Caki2 (cell line): Measurements from ENCODE around the gene RPUSD1. TPM values are rescaled to one million over a fixed set of nuclear protein-coding genes. Genes with fewer than 3 reads are reported as not detected.
A peak's percentile ranks its signal among the peaks of the same experiment; 100 is the strongest.
"Not testable (repeated sequence)": the region's sequence is repeated elsewhere in the genome, so short reads cannot be mapped to it uniquely, and the experiment has no call there.

Source experiments
- DNase-seq: peaks from one replicate; pipeline ENCODE4 v3.0.0-alpha.2; 2015; ENCODE audit warnings: low read depth
- in situ Hi-C: cut with HindIII; loops from 2 replicates; pipeline ENCODE4 v1.10.0; 2016; ENCODE audit warnings: low sequenced_read_pairs, low pct_unique_long_range_greater_than_20kb, mixed read lengths
- total RNA-seq: library from RNA; depleted of rRNA; stranded (reverse); fragments of >200 nt; shearing (Covaris generic); gene quantifications from 2 replicates; pipeline ENCODE4 v1.2.3, GENCODE V29; 2014; ENCODE audit warnings: low replicate concordance

RPUSD1 gene
- total RNA-seq, 1 experiment from 2014 or later, result 50.0 TPM

- no peak for DNase-seq
- in situ Hi-C loops, result no loop called here
Measured at GRCh38 chr16:821751-822150, 33.6 kb upstream of the RPUSD1 start.

DNA sequence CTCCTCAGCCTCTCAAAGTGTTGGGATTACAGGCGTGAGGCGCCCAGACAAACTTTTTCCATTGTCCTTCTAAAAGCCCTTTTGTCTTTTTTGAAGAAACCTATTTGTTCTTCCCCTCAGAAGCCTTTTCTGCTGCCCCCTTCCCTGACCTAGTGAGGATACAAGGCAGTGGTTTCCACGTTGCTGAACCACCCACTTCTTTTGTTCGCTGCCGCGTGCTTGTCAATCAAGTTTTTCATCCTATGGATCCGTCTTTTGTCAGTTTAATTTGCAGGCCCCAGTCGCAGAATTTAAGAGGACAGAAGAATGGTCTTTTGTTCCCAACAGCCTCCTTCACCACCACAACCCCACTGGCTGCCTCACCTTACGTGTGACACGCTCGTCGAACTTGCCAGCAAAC lies 32.6 kb upstream of the RPUSD1 start:
- no peak for DNase-seq
- in situ Hi-C loops, result no loop called here

DNA sequence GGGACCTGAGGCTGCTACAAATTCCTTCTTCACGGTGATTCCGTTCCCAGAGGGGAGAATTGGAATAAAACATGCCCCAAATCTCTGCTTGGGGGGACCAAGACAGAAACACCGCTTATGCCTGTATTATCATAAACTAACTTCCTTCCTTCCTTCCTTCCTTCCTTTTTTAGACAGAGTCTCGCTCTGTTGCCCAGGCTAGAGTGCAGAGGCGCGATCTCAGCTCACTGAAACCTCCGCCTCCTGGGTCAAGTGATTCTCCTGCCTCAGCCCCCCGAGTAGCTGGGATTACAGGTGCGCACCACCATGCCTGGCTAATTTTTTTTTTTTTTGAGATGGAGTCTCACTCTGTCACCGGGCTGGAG lies 31.8 kb upstream of the RPUSD1 start:
- DNase-seq, in situ Hi-C loops: not testable (repeated sequence)

DNA sequence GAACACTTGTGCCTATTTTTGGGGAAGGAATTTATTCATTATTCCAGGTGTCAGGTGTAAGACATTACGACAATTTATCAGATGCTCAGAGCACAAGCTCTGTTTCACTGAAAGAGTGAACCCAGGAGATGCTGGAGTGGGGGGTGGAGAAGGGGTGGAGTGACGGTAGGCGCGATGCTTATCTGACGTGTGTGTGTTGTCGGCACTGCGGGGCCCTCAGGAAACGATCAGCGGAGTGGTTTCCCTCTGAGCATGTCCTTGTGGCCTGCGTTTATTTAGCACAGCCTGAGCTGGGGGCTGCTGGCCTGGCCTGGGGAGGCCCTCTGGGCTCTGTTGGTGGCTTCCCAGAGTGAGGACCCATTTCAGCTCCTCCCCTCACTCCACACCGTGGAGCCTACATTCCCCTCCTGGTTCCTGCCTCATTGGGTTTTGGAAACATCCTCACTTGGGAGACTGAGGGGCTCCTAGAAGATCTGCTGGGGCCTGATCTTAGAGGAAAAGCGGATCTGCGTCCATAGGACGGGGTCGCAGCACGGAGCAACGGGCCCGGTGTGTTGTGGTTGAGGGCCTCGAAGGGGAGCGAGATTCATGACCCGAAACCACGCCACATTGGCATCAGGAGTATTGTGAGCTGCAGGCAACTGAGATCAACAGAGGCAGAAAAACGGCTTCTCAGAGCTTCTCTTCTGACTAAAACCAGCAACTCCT lies 31.3 kb upstream of the RPUSD1 start:
- in situ Hi-C loops, result no loop called here
- no peak for DNase-seq

DNA sequence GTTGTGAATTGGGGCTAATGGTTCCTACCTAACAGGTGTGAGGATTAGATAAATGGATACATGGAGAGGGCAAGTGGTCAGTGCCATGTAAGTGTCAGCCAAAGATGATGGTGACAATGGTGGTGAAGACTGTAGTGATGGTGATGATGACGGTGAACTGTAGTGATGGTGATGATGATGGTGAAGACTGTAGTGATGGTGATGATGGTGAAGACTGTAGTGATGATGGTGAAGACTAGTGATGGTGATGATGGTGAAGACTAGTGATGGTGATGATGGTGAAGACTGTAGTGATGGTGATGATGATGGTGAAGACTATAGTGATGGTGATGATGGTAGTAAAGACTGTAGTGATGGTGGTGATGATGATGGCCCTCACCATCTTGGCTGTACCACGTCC lies 30.4 kb upstream of the RPUSD1 start:
- no peak for DNase-seq

DNA sequence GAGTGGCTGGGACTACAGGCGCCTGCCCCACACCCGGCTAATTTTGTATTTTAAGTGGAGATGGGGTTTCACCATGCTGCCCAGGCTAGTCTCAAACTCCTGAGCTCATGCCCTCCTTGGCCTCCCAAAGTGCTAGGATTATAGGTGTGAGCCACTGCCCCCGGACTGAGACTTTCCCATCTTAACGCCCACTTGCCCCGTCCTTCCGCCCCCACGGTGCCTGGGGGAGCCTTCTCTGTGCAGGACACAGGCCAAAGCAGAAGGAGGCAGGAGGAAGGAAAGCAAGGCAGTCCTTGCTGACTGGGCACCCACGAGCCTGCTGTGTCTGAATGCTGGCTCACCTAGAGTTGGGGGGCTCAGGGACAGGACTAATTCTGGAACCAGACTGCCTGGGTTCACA lies 30.0 kb upstream of the RPUSD1 start:
- in situ Hi-C loops, result no loop called here
- no peak for DNase-seq

More for the DNA sequence above, 30.4 kb upstream of the RPUSD1 start:
- in situ Hi-C loops, result no loop called here

DNA sequence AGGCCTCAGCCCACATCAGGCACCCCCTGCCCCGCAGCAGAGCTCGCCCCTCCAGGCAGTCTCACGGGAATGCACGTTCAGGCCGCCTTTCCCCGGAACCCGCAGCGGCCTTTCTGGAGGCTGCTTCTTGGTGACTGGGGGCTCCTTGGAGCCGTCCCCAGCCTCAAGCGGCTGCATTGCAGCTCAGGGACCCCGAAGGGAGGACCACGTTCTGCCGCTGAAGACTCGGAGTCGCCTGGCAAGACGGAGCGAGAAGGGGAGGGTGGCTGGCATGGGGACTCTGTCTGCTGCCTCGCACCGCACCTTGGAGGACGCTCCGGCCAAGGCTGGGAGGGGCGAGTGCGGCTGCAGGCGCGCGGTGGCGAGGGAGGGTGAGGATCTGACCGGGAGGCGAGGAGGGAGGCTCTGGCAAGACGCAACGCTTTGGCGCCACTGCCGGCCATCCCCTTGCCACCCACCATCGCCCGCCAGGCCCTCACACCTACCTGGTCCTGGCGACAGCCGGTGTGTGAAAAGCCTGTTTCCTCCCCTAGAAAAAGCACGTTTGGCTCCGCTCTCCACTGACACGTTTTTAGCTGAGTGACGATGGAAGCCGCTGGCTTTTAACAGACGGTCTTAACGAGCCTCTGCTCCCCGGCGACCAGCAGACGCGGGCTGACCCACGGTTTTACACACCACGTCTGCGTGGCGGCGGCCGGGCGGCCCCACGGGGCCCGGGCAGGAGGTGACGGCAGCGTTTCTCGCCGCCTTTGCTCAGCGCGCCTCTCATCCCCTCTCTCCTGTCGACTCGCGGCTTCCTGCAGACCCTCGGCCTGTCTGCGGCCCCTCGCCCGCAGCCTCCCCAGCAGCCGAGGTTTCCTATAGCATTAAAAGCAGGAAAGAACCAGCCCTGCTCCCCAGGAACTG lies 29.1 kb upstream of the RPUSD1 start:
- in situ Hi-C loops, result no loop called here
- DNase-seq, result no peak

DNA sequence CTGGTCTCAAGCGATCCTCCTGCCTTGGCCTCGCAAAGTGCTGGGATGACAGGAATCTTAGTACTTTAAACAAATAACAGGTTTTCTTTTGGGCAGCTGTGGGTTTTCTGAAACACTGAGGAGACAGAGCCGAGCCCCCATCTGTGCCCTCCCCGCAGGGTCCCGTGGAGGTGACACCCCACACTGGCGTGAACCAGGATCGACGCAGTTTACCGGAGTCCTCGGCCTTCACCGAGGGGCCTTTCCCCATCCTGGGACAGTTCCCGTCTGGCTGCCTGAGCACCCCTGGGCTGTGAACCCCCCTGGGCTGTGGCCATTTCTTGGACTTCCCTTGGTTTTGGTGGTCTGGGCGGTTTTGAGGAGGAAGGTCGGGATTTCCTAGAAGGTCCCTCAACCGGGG lies 27.7 kb upstream of the RPUSD1 start:
- in situ Hi-C loops, result no loop called here
- DNase-seq, result no peak

GRCh38 chr16:814974-815373 lies 26.8 kb upstream of the RPUSD1 start:
- in situ Hi-C loops, result no loop called here

DNA sequence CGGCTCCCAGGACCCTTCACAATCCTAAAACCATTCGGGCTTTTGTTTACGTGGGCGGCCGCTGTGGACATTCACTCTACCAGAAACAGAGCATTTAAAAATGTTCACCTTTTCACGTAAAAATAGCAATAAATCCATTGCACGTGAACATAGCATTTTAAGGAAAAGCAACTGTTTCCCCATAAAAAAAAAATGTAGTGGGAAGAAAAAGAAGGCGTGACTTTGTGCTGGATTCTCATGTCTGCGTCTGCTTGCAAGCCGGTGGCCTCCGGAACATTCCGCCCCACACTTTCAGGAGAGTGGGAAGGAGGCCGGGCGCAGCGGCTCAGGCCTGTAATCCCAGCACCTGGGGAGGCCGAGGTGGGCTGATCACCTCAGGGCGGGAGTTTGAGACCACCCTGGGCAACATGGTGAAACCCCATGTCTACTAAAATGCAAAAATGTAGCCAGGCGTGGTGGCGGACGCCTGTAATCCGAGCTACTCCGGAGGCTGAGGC lies 25.8 kb upstream of the RPUSD1 start:
- in situ Hi-C loops, result no loop called here
- no peak for DNase-seq

More at GRCh38 chr16:814974-815373, 26.8 kb upstream of the RPUSD1 start:
- no peak for DNase-seq

- in situ Hi-C loops, result no loop called here
- DNase-seq, result no peak
Measured at GRCh38 chr16:813204-813915, 25.2 kb upstream of the RPUSD1 start.

DNA sequence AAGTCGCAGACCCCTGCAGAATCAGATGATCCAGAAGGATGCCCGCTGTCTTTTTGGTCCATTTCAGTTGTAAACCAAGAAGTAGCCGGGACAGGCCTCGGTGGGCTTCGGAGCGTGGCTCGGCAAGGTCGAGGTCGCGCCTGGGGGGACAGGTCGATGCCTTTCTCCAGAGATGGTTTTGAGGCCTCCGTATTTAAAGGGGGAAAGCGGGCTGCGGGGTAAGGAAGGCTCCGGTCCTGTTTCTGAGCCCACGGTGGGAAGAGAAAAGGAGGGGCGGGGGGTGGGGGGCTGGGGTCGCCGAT lies 19.9 kb upstream of the RPUSD1 start:
- in situ Hi-C loops, result no loop called here
- no peak for DNase-seq

- DNase-seq, result peak; percentile 84
- in situ Hi-C loops, result no loop called here
Measured at GRCh38 chr16:807347-808084, 19.3 kb upstream of the RPUSD1 start.

GRCh38 chr16:805474-805873 lies 17.3 kb upstream of the RPUSD1 start:
- in situ Hi-C loops, result no loop called here
- DNase-seq, result no peak

DNA sequence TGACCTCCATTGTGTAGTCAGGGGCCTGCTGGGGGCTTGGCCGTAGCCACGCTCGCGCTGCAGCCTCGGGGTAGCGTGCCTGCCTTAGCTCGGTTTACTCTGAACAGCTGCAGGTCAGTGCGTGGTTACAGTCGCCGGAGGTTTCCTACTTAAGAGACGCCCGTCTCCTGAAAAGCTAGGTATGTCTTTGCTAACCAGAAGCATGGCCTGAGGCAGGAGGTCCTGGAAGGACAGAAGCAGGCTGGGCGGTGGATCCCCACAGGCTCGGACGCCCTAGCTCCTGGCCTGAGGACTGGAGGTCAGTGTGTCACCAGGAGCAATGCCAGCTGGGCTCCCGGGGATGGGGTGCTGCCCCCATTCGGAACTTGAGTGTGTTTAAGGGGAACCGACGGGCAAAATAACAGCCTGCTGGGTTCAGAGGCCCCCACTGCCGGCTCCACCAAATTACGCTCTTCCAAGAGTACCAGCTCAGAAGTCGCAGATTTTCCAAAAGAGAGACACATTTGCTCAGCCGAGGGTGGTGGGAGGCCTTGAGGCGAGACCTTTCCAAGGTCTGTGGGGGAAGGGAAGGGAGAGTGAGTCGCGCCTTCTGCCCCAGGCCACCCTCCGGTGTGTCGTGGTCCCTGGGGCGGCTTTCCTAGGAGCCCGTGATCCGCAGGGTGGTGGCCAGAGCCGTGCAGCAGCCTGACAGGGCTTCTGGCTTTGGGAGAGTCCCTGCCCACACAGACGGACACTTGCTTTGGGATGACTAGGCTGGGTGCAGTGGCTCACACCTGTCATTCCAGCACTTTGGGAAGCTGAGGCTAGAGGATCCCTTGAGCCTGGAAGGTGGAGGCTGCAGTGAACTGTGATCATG lies 16.2 kb upstream of the RPUSD1 start:
- in situ Hi-C loops, result no loop called here
- no peak for DNase-seq

DNA sequence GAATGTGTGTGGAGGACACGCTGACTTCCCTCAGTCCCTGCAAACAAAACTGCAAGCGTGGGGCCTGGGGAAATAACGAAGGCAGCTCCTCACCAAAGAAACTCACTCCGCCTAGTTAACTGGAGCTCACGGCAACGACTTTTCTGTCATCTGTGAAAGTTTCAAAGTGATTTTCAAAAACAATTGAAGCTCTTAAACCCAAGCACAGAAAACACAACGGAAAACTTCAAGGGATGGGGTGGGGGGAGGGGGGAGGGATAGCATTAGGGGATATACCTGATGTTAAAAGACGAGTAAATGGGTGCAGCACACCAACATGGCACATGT lies 15.5 kb upstream of the RPUSD1 start:
- in situ Hi-C loops, result no loop called here
- DNase-seq, result no peak

- in situ Hi-C loops, result no loop called here
Measured at GRCh38 chr16:802914-803753, 15.0 kb upstream of the RPUSD1 start.

More at GRCh38 chr16:802914-803753, 15.0 kb upstream of the RPUSD1 start:
- no peak for DNase-seq
